Measurements from ENCODE around the gene UVRAG.

The UVRAG gene

GRCh38 chr11:75939516-75939915 lies 124.5 kb downstream of the UVRAG start:
- DNase-seq (ENCODE audit: low spot score) = no peak
- in situ Hi-C loops (cut with MboI; ENCODE audit: low pct_unique_long_range_greater_than_20kb, low sequenced_read_pairs, unreplicated experiment) = no loop called here
- no peak for TF ChIP-seq CTCF (IDR thresholded peaks at IDR 0.05; ENCODE audit: extremely low read depth, insufficient read depth, missing control alignments)

GRCh38 chr11:75939992-75940391 lies 125.0 kb downstream of the UVRAG start:
- DNase-seq (ENCODE audit: low spot score) = no peak
- in situ Hi-C loops (cut with MboI; ENCODE audit: low pct_unique_long_range_greater_than_20kb, low sequenced_read_pairs, unreplicated experiment) = no loop called here

GRCh38 chr11:75940911-75941310 lies 125.9 kb downstream of the UVRAG start:
- no peak for TF ChIP-seq CTCF (IDR thresholded peaks at IDR 0.05; ENCODE audit: extremely low read depth, insufficient read depth, missing control alignments)
- DNase-seq (ENCODE audit: low spot score) = no peak
- in situ Hi-C loops (cut with MboI; ENCODE audit: low pct_unique_long_range_greater_than_20kb, low sequenced_read_pairs, unreplicated experiment) = no loop called here

More at GRCh38 chr11:75939992-75940391, 125.0 kb downstream of the UVRAG start:
- TF ChIP-seq CTCF (IDR thresholded peaks at IDR 0.05; ENCODE audit: extremely low read depth, insufficient read depth, missing control alignments) = no peak

- in situ Hi-C loops (cut with MboI; ENCODE audit: low pct_unique_long_range_greater_than_20kb, low sequenced_read_pairs, unreplicated experiment) = no loop called here
- no peak for TF ChIP-seq CTCF (IDR thresholded peaks at IDR 0.05; ENCODE audit: extremely low read depth, insufficient read depth, missing control alignments)
- no peak for DNase-seq (ENCODE audit: low spot score)
These were observed 129.5 kb downstream of the UVRAG start for GRCh38 chr11:75944515-75944914.

GRCh38 chr11:75945446-75945845 lies 130.4 kb downstream of the UVRAG start:
- in situ Hi-C loops (cut with MboI; ENCODE audit: low pct_unique_long_range_greater_than_20kb, low sequenced_read_pairs, unreplicated experiment) = no loop called here
- DNase-seq (ENCODE audit: low spot score) = no peak
- TF ChIP-seq CTCF (IDR thresholded peaks at IDR 0.05; ENCODE audit: extremely low read depth, insufficient read depth, missing control alignments) = no peak

- DNase-seq (ENCODE audit: low spot score) = no peak
- no peak for TF ChIP-seq CTCF (IDR thresholded peaks at IDR 0.05; ENCODE audit: extremely low read depth, insufficient read depth, missing control alignments)
- in situ Hi-C loops (cut with MboI; ENCODE audit: low pct_unique_long_range_greater_than_20kb, low sequenced_read_pairs, unreplicated experiment) = no loop called here
These were observed 130.9 kb downstream of the UVRAG start for GRCh38 chr11:75945947-75946346.
